GM21717 (cell line): ENCODE results near the gene ANGPTL1.

ENCODE experiments used
- ATAC-seq: cut with Tn5 transposase; IDR thresholded peaks from one replicate; pipeline ENCODE4 v1.9.1; 2021; ENCODE audit warnings: mild to moderate bottlenecking, moderate library complexity; ENCODE audit not compliant: unreplicated experiment

ANGPTL1 gene, protein sequence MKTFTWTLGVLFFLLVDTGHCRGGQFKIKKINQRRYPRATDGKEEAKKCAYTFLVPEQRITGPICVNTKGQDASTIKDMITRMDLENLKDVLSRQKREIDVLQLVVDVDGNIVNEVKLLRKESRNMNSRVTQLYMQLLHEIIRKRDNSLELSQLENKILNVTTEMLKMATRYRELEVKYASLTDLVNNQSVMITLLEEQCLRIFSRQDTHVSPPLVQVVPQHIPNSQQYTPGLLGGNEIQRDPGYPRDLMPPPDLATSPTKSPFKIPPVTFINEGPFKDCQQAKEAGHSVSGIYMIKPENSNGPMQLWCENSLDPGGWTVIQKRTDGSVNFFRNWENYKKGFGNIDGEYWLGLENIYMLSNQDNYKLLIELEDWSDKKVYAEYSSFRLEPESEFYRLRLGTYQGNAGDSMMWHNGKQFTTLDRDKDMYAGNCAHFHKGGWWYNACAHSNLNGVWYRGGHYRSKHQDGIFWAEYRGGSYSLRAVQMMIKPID

DNA sequence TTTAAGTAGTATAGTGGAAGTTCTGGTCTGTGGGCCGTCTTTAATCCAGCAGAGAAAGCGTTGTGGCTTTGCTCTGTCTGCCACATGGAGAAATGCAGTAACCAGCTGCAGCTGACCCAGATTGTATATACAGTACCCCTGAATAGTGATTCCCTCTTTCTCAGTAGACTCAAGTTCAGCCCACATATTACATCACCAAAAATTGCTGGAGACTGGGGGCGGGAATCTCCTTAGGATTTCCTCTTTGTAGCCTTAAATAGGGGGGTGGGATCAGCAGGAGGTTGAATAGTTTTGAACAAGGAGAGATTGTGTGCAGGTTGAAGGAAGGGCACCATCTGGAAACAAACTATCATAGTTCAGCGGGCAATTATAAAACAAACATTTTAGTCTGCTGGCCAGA lies at the start of gene ANGPTL1:
ANGPTL1 (minus strand) TSS at position 134 of the 400 bp plus-strand sequence. CDS start 5,301 bp downstream, outside the sequence.
- ATAC-seq: no peak

DNA sequence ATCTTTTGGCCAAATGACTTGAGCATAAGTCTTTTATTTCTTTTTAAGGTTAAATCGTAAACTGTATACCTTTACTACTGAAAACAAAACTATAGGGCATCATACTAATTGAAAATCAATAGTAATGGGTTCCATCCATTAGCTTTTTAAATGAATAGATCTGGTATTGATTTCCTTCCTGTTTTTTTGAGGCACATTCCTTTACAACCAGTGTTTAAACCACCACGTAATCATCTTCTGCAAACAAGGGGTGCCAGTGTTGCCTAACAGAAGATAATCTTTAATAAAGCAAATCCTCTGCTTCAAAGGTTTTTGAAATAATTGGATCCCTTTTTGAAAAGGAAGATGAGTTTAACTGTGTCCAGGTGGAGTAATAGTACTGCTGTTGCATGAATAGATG lies 48.7 kb upstream of the ANGPTL1 start:
- no peak for ATAC-seq

DNA sequence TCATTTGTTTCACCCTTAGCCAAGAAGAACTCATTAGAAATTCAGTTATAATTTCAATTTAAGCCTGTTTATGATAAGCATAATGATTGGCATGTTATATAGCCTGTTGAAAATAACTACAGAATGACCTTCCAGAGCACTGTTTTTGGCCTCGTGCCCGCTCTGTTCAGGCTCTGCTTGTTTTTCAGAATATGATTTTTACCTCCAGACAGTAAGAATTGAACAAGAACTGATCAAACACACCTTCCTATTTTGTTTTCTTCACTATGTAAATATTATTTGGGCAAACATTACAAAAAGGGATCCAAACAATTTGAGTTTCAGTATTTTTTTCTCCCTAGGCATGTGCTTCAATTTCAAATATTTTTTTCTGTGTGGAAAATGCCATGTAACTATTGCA lies 48.1 kb upstream of the ANGPTL1 start:
- ATAC-seq: no peak

DNA sequence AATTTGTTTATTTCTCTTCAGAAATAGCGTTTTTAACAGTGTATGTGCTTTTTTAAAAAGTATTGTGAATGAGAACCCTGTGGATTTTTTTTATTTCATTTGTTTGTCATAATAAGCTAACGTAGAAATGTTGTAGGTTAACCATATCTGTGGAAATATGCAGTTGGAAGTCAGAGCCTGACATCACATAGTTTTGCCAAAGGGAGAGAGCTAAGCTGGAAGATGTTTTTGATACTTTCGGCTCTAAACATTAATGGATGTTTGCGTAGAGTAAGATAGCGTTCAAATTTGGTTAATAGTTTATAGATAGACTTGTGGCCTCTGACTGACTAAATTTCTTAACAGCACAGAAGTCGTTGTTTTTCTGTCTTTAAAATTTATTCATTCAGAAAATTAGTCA lies 47.4 kb upstream of the ANGPTL1 start:
- no peak for ATAC-seq

DNA sequence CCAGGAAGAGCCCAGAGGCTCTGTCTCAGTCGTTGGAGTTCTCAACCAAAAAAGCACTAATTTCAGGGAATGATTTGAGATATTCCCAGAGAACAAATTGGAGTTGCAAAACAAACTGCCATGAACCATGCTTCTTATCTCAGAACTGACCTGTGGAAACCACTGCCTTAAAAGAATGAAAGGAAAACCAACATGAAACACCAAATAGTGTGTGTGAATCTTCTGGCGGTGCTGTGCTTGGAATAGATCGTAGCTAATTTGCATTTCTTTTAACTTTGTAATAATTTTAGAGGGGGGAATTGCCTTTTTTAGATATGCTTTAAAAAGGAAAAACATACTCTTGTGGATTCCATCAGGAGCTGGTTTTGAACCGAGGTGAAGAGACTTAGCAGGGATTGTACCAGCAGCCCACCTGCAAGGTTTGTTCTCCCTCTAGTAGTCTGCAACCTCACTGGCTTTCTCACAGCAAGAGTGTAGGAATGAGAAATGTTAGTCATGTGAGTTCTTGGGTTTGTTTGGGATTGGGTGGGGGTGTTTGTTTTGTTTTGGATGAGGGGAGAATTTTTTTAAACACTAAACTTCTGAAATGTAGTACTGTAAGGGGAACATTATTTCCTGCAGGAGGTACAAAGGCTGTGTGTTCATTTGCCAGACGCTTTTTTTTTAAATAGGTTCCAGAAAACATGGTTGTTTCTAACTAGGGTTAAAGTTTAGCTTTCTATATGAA lies 45.7 kb upstream of the ANGPTL1 start:
- peak; percentile 57 for ATAC-seq

DNA sequence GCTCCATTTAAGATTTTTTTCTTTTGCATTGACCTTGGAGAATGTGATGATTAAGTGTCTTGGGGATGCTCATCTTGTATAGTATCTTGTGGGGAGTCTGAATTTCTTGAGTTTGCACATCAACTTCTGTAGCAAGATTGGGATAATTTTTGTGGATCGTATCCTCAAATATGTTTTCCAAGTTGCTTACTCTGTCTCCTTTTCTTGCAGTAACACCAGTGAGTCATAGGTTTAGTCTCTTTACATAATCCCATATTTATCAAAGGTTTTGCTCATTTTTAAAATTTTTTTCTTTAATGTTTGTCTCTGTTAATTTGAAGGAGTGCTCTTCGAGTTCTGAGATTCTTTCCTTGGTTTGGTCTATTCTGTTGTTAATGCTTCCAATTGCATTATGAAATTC lies 41.7 kb upstream of the ANGPTL1 start:
- no peak for ATAC-seq

DNA sequence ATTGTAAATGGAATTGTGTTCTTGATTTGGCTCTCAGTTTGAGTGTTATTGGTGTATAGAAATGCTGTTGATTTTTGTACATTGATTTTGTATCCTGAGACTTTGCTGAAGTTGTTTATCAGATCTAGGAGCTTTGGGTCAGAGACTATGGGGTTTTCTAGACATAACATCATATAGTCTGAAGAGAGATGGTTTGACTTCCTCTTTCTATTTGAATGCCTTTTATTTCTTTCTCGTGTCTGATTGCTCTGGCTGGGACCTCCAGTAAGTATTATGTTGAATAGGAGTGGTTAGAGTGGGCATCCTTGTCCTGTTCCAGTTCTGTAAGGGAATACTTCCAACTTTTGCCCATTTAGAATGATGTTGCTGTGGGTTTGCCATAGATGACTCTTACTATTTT lies 39.1 kb upstream of the ANGPTL1 start:
- no peak for ATAC-seq

DNA sequence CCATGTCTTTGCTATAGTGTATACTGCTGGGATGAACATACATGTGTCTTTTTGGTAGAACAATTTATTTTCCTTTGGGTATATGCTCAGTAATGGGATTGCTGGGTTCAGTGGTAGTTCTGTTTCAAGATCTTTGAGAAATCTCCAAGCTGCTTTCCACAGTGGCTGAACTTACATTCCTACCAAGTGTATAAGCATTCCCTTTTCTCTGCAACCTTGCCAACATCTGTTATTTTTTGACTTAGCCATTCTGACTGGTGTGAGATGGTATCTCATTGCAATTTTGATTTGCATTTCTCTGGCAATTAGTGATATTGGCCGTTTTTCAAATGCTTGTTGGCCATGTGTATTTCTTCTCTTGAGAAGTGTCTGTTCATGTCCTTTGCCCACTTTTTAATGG lies 37.5 kb upstream of the ANGPTL1 start:
- ATAC-seq: no peak

DNA sequence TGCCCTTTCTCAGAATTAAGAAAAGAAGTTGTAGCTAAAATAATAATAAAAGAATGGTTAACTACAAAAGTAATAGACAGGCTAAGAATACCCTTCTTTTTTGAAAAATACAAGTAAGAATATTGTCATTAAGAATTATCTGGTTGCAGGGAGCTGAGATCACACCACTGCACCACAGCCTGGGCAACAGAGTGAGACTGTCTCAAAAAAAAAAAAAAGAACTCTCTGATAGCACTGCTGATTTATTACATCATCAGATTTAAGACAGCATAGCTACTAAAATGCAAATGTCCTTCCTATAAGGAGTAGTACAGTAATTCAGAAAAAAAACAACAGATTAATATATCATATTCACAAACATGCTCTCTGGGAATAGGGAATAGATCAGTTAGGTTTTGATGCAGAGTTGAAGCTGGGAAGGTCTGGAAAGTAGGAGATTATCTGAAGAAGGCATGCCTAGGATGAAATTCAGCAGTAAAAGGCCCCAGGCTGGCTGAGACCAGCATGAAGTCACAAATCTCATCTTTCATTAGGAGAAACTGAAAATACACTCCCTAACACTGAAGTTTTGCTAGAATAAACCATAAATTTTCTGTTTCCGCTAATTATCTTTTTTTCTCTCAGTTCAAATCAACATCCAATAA lies 30.7 kb upstream of the ANGPTL1 start:
- no peak for ATAC-seq

DNA sequence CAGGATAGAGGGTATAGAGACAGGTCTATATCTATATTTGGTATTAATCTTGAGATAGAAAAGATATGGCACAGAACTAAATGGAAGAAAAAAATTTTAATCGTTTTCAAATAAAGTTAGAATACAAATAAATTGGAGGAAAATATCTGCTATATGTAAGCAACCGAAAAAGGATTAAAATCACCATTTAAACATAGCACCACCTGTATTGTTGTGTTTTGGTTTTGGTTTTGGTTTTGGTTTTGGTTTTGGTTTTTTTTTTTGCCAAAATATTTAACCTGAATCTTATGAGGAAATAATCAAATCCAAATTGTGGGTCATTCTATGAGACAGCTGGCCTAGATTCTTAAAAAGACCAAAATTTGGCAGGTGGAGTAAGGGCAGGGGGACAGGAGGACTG lies 28.5 kb upstream of the ANGPTL1 start:
- ATAC-seq: no peak

DNA sequence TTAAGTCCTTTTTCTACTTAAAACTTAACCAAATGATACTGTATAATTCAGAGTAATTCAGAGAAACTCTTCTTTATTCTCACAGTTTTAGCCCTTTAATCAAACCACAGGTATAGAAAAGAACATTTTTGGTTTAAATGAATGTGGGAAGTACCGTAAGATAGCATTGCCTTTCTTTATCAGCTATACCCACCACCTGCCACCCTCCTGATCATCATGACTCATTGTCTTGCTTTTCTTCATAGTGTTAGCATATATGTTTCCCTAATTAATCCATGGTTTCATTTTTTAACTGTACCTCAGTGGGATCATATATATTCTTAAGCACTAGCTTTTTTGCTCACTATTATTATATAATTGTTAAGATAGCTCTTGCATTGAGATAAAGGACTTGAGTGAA lies 27.5 kb upstream of the ANGPTL1 start:
- no peak for ATAC-seq

DNA sequence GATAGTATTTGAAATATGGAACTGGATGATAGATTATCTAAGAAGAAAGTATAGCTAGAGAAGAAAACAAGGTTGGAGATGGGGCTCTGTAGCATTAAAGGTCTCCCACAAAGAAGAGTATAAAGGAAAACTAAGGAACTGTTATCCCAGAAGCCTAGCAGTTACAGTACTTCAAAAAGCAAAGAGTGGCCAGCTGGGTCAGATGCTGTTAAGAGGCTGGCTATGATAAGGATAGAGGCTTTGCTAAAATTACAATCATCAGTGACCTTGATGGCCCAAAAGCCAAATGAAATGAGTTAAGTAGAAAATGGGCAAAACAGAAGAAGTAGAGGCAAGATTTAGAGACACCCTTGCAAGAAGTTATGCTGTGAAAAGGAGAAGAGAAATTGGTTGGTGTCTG lies 25.1 kb upstream of the ANGPTL1 start:
- ATAC-seq: no peak

DNA sequence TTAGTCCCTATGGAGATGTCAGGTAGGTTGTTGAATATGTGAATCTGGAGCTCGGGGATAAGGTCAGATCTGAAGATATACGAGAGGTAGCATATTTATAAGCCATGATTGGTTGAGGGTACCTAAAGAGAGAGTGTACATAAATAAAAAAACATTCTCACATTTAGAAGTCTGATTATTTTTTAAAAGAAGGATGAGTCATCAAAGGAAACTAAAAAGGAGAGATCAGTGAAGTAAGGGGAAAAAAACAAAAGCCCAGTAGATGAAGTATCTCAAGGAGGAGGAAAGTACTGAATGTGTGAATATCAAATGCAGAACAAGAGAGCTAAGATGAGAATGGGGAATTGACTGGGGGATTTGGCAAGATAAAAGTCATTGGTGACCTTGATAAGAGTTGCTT lies 15.7 kb upstream of the ANGPTL1 start:
- ATAC-seq: no peak

DNA sequence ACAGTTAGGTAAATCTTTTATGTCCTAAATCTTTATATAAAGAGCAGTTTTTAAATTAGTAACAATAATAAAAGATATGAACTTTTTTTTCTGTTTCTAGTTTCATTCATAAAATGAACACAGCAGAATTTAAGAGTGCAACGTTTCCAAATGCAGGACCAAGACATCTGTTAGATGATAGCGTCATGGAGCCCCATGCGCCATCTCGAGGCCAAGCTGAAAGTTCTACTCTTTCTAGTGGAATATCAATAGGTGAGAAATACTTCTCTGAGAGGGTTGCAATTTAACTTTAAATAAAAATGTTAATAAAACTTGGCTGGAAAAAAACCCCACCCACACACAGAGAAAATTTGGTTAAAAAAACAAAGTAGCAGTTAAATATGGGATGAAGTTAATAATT lies 15.0 kb upstream of the ANGPTL1 start:
- ATAC-seq: no peak

DNA sequence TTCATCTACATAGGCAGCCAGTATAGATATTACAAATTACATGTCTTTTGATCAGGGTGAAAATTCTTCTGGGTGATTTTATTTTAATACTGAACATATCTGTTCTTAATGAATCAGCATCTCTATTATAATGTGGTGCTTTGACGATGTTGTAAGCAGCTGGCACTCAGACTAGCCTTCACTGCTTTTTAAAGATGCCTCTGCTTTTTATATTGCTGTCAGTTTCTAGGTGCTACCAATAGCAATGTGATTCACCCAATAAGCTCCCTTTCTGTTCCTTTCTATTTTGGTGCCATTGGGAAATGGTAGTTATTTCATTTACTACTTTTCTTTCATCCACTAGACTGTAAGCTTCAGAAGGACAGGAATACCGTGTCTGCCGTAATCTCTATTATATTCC lies 11.1 kb upstream of the ANGPTL1 start:
- ATAC-seq: no peak

DNA sequence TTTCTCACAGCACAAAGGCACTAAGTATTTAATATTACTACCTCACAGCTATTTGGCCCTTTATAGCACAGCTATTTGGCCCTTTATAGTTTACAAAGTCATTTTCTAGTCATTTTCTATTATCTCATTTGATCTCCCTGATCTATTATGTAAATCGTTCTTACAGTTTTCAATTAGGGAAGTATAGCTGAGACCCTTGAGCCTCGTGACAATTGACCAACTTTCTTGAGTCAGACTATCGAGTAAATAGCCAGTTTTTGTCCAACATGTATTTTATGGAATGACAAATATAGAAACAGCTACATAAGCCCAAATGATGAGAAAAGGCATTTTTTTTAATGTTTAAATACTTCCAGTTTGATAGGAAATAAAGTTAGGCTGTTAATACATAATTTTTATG lies 7.0 kb upstream of the ANGPTL1 start:
- ATAC-seq: no peak

DNA sequence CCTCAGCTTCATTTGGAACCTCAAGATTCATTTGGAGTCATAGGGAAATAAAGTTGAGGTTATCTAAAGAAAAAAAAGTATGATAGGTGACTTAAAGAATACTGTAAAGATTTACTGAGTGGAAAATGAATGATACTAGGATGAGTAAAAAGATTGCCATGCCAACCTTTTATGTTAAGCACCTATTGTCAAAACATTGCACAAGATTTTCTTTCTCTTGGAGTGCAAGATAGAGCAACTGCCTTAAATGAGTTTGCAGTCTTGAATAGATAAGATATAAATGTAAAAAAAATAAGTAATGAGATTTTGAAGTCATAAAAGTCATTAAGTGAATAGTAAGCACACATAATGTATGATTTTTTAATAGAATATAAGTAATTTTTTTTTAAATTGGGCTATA lies 5.1 kb upstream of the ANGPTL1 start:
- ATAC-seq: no peak

DNA sequence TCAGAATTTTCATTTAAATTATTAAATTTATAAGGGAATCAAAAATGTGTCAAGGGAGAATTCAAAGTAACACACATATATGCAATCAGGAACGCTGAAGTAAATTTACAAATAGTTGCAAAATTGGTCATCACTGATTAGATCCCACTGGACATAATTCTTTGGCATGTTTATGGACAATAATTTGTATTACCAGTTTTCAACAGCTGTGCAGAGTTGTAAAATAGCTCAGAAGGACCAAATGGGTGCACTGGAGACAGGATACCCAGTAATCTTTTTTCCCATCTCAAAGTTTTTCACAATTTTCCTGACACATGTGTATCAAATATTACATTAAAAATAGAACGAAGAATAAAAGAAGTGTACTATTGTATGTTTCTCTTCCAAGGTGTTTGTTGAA lies 4.1 kb upstream of the ANGPTL1 start:
- ATAC-seq: no peak

DNA sequence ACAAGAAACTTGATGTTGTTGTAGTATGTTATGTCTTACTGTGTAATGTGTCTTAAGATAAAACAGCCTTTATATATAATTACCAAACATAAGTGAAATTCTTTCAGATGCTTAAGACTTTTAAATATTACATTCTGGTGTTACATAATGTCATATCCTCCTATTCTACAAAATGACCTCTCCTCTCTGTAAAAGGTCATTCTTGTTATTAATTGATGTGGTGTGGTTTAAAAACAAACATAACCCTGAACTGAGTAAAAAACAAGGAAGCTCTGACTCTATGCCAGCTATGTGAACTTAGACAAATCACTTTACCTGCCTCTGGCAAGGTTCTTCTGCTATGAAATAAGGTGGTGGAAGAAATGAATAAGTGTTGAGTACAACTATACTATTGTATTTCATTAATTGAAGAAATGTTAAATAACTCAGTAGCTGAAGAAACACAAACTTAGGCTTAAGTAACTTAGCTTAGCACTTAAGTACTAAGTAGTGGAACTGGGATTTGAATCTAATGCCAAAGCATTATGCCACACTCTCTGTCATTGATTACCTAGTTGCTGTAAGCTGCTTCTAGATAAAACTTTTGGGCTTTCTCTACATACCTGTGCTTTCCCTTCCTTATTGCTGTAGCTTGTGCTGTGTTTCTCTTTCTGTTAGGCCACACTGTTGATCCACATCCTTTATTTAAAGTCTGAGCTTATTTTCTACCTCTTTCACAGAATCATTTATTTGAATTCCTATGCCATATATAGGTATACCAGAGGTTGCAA lies 859 bp upstream of the ANGPTL1 start:
- ATAC-seq: no peak

DNA sequence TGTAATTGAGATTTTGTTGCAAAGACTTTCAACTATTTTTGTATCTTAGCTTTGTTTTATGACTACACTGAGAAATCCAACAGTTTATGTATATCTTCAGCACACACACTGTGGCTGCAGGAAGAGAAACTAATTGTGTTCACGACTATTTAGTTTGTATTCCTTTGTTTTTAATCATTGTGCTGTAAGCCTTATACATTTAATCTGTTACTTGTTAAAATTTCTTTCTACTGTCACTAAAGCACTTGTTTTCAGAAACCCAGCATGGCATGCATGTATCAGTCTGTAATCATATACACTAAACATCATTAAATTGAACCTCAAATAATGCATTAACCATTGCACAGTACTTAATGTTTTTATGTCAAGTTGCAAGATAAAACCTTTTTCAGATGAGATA lies 656 bp downstream of the ANGPTL1 start:
- no peak for ATAC-seq

DNA sequence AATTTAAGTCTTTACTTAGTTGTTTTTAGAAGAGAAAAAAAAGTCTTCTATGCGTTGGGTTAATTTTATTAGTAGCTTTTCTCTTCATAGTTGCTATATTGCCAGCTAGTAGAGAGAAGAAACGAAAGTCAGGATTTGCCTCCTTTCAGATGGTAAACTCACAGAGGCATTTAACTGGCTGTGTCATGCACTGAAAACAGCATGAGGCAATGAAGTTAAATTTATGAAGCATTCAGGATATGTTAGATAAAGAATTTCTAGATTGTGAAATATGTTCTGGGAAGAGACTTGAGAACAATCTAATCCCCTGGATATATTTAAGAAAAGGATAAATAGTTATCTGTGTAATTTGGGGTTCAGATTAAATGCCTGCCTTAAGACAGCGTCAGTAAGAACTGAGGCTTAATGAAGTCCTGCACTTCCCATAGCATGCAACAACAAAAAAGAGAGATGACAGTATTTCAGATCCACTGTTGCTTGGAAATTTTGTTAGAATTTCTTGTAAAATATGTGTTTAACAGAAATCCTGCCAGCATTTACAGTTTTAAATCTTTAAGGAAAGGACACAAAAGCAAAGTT lies 1.7 kb downstream of the ANGPTL1 start:
- no peak for ATAC-seq
